HepG2 (cell line): ENCODE data around the gene LDB3. TPM values are rescaled to one million over a fixed set of nuclear protein-coding genes. Genes with fewer than 3 reads are reported as not detected.

Experiments used
- HDAC2 ChIP-seq: sonication (generic); formaldehyde crosslinking; IDR thresholded peaks from 2 replicates; pipeline ENCODE4 v1.4.0; 2020; ENCODE audit warnings: missing genetic modification reagents
- PITX1 ChIP-seq: sonication (generic); formaldehyde crosslinking; IDR thresholded peaks from 2 replicates; pipeline ENCODE4 v1.5.1; 2020; ENCODE audit warnings: mild to moderate bottlenecking, missing genetic modification reagents
- RFX5 ChIP-seq: IDR thresholded peaks from 2 replicates; pipeline ENCODE4 v1.6.1; 2011; ENCODE audit warnings: low read depth, low read length, improper control_type of control experiment
- SAP130 ChIP-seq: IDR thresholded peaks from 2 replicates; pipeline ENCODE4 v1.6.1; 2016; ENCODE audit warnings: low read depth
- SATB2 ChIP-seq: sonication (generic); formaldehyde crosslinking; IDR thresholded peaks from 2 replicates; pipeline ENCODE4 v1.5.0; 2020; ENCODE audit warnings: missing genetic modification reagents
- TFAP4 ChIP-seq: sonication (generic); IDR thresholded peaks from 2 replicates; pipeline ENCODE4 v1.6.1; 2016; ENCODE audit warnings: low read depth, borderline replicate concordance
- TFDP1 ChIP-seq: IDR thresholded peaks from 2 replicates; pipeline ENCODE4 v1.6.1; 2016; ENCODE audit warnings: missing compliant biosample characterization, missing genetic modification reagents, borderline replicate concordance
- U2AF1 ChIP-seq: fragments of 200-400 bp; formaldehyde crosslinking; optimal IDR thresholded peaks from 2 replicates; pipeline ENCODE3; 2017; ENCODE audit warnings: mild to moderate bottlenecking, low read depth, low read length
- USF2 ChIP-seq, 2 experiments: sonication (generic) in 1 of 2; formaldehyde crosslinking in 1 of 2; IDR thresholded peaks; 2 replicates each; pipeline versions ENCODE4 v1.5.1 to v1.6.1; 2011 to 2020; ENCODE audit warnings: borderline replicate concordance in 1 of 2, low read depth in 1 of 2, low read length in 1 of 2, mild to moderate bottlenecking in 1 of 2, missing genetic modification reagents in 1 of 2, moderate library complexity in 1 of 2
- ZBTB42 ChIP-seq: sonication (generic); formaldehyde crosslinking; IDR thresholded peaks from 2 replicates; pipeline ENCODE4 v1.5.0; 2020; ENCODE audit warnings: mild to moderate bottlenecking, missing genetic modification reagents
- ZNF543 ChIP-seq: sonication (generic); formaldehyde crosslinking; IDR thresholded peaks from 2 replicates; pipeline ENCODE4 v1.4.0; 2020; ENCODE audit warnings: mild to moderate bottlenecking, missing genetic modification reagents
- polyA plus RNA-seq, 8 experiments: library from polyadenylated mRNA; depleted of rRNA in 3 of 8; stranded (reverse) in 7 of 8; unstranded in 1 of 8; fragments of >200 nt; fragmentation: Illumina TruSeq in 4 of 8; extraction: Trizol in 4 of 8; gene quantifications; 2 replicates each; pipeline versions ENCODE4 v1.2.1 to v1.2.3, GENCODE V29; 2011 to 2016; ENCODE audit warnings: low read depth in 4 of 8, missing spikeins in 1 of 8, mixed read lengths in 1 of 8; ENCODE audit not compliant: insufficient read depth in 1 of 8
- total RNA-seq, 5 experiments: library from RNA; depleted of rRNA; stranded (reverse); fragments of >200 nt; fragmentation: Illumina TruSeq; extraction: Trizol; gene quantifications; 2 replicates each; pipeline ENCODE4 v1.2.3, GENCODE V29; 2016; ENCODE audit warnings: low read depth in 1 of 5
- TF ChIP-seq, protein P1 (sequence below): conservative IDR thresholded peaks from 2 replicates; pipeline ENCODE4 v1.6.1; 2018; ENCODE audit warnings: missing genetic modification reagents
- TF ChIP-seq, protein P2 (sequence below): sonication (generic); formaldehyde crosslinking; IDR thresholded peaks from 2 replicates; pipeline ENCODE4 v1.4.0; 2020; ENCODE audit warnings: missing genetic modification reagents
- TF ChIP-seq, protein P3 (sequence below): sonication (generic); formaldehyde crosslinking; IDR thresholded peaks from 2 replicates; pipeline ENCODE4 v1.5.0; 2020; ENCODE audit warnings: mild to moderate bottlenecking, missing genetic modification reagents
- TF ChIP-seq, protein P4 (sequence below): sonication (generic); formaldehyde crosslinking; IDR thresholded peaks from 2 replicates; pipeline ENCODE4 v1.4.0; 2020; ENCODE audit warnings: missing genetic modification reagents

LDB3 gene
- total and polyA plus RNA-seq, 2 of the 13 experiments (the other 11 are each of a cell fraction or from before 2014, with no cell fraction given), result not detected

GRCh38 chr10:86755740-86756510 lies 87.6 kb downstream of the LDB3 start (continued):
- TF ChIP-seq, protein P1, sequence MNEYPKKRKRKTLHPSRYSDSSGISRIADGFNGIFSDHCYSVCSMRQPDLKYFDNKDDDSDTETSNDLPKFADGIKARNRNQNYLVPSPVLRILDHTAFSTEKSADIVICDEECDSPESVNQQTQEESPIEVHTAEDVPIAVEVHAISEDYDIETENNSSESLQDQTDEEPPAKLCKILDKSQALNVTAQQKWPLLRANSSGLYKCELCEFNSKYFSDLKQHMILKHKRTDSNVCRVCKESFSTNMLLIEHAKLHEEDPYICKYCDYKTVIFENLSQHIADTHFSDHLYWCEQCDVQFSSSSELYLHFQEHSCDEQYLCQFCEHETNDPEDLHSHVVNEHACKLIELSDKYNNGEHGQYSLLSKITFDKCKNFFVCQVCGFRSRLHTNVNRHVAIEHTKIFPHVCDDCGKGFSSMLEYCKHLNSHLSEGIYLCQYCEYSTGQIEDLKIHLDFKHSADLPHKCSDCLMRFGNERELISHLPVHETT (CRISPR knock-in tag), result no peak
- TF ChIP-seq TFAP4 (peak; percentile 60; the same call in 1 of the 2 replicates), ZNF543 (CRISPR knock-in tag) (peak; percentile 67; the same call in 1 of the 2 replicates), TFDP1 (CRISPR knock-in tag) (peak; percentile 51; the same call in 1 of the 2 replicates), ZBTB42 (CRISPR knock-in tag) (0 out of 2 replicates have a peak, but pooled peaks have one; percentile 51), SATB2 (CRISPR knock-in tag) (0 out of 2 replicates have a peak, but pooled peaks have one; percentile 17), RFX5 (0 out of 2 replicates have a peak, but pooled peaks have one; percentile 16), PITX1 (CRISPR knock-in tag) (0 out of 2 replicates have a peak, but pooled peaks have one; percentile 46), U2AF1 (peak; percentile 35), USF2 (IDR thresholded peaks at IDR 0.05; ENCODE audit: low read depth, low read length) (0 out of 2 replicates have a peak, but pooled peaks have one; percentile 1), USF2 (CRISPR knock-in tag; IDR thresholded peaks at IDR 0.05; ENCODE audit: borderline replicate concordance) (no peak), SAP130 (CRISPR knock-in tag) (peak; percentile 55), HDAC2 (CRISPR knock-in tag) (0 out of 2 replicates have a peak, but pooled peaks have one; percentile 33)
- TF ChIP-seq, protein P2, sequence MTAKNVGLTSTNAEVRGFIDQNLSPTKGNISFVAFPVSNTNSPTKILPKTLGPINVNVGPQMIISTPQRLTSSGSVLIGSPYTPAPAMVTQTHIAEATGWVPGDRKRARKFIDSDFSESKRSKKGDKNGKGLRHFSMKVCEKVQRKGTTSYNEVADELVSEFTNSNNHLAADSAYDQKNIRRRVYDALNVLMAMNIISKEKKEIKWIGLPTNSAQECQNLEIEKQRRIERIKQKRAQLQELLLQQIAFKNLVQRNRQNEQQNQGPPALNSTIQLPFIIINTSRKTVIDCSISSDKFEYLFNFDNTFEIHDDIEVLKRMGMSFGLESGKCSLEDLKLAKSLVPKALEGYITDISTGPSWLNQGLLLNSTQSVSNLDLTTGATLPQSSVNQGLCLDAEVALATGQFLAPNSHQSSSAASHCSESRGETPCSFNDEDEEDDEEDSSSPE, result peak; percentile 68
- TF ChIP-seq, protein P3, sequence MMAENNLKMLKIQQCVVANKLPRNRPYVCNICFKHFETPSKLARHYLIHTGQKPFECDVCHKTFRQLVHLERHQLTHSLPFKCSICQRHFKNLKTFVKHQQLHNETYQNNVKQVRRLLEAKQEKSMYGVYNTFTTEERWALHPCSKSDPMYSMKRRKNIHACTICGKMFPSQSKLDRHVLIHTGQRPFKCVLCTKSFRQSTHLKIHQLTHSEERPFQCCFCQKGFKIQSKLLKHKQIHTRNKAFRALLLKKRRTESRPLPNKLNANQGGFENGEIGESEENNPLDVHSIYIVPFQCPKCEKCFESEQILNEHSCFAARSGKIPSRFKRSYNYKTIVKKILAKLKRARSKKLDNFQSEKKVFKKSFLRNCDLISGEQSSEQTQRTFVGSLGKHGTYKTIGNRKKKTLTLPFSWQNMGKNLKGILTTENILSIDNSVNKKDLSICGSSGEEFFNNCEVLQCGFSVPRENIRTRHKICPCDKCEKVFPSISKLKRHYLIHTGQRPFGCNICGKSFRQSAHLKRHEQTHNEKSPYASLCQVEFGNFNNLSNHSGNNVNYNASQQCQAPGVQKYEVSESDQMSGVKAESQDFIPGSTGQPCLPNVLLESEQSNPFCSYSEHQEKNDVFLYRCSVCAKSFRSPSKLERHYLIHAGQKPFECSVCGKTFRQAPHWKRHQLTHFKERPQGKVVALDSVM (CRISPR knock-in tag), result peak; percentile 55; the same call in 1 of the 2 replicates
- TF ChIP-seq, protein P4, sequence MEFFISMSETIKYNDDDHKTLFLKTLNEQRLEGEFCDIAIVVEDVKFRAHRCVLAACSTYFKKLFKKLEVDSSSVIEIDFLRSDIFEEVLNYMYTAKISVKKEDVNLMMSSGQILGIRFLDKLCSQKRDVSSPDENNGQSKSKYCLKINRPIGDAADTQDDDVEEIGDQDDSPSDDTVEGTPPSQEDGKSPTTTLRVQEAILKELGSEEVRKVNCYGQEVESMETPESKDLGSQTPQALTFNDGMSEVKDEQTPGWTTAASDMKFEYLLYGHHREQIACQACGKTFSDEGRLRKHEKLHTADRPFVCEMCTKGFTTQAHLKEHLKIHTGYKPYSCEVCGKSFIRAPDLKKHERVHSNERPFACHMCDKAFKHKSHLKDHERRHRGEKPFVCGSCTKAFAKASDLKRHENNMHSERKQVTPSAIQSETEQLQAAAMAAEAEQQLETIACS (CRISPR knock-in tag), result peak; percentile 87
